Kidney epithelial cell (primary cell): ENCODE data around the gene CSTF2. TPM values are rescaled to one million over a fixed set of nuclear protein-coding genes. Genes with fewer than 3 reads are reported as not detected.

Source experiments
- DNase-seq: peaks from one replicate; pipeline ENCODE4 v3.0.0-alpha.2; 2010; ENCODE audit warnings: low read depth
- H3K27me3 ChIP-seq: 2 replicates; pipeline ENCODE4 v1.6.0; 2011; ENCODE audit warnings: low read length; ENCODE audit not compliant: control insufficient read depth, insufficient read depth
- H3K36me3 ChIP-seq: 2 replicates; pipeline ENCODE4 v1.5.1; 2011; ENCODE audit warnings: low read length; ENCODE audit not compliant: control insufficient read depth, insufficient read depth
- H3K4me3 ChIP-seq: 2 replicates; pipeline ENCODE4 v1.5.1; 2011; ENCODE audit warnings: low read depth, mild to moderate bottlenecking, control low read depth, low read length
- total RNA-seq: library from RNA; depleted of rRNA; stranded (reverse); fragments of >200 nt; gene quantifications from 2 replicates; pipeline ENCODE4 v1.2.3, GENCODE V29; 2015
- TF ChIP-seq, protein P1 (sequence below): IDR thresholded peaks from 2 replicates; pipeline ENCODE4 v1.5.1; 2011; ENCODE audit warnings: mild to moderate bottlenecking, moderate library complexity, low read length, control low read depth, inconsistent platforms; ENCODE audit not compliant: insufficient read depth, poor library complexity, severe bottlenecking

The CSTF2 gene
- total RNA-seq, 1 donor from 2014 or later: 31.0 TPM

DNA sequence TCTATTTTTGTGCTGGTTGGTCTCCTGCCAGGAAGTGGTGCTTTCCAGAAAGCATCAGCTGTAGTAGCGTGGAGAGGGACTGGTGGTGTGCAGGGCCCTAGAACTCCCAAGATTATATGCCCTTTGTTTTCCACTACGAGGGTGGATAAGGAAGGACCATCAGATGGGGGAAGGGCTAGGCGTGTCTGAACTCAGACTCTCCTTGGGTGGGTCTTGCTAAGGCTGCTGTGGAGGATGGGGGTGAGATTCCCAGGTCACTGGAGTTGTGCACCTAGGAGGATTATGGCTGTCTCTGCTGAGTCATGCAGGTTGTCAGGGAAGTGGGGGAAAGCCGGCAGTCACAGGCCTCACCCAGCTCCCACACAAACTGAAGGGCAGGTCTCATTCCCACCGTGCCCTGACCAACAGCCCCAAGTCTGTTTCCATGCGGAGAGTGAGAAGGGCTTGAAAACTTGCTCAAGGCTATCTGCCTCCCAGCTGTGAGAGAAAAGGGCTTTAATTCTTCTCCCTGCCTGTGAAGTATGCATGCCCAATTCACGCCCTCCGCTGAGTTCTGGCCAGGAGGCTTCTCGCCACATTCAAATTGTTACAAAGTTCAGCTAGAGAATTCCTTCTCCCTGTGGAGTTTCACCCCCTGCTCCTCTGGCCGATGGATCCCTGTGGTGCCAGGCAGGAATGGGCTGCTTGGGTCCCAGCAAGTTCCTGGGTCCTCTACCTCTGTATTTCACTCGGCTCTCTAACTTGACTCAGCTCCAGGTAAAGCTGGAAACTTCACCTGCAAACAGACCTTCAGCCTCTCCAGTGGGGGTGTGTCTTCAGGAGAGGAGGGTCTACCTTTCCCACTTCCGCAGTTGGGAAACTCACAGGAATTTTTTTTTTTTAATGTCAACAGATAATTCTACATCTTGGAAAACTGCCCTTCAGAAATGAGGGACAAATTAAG lies 7.7 kb upstream of the CSTF2 start:
- Histone ChIP-seq H3K4me3 (no peak overlapping the region), H3K27me3 (no peaks in the 10 kb centered on the region), H3K36me3 (no peaks in the 10 kb centered on the region)
- TF ChIP-seq, protein P1, sequence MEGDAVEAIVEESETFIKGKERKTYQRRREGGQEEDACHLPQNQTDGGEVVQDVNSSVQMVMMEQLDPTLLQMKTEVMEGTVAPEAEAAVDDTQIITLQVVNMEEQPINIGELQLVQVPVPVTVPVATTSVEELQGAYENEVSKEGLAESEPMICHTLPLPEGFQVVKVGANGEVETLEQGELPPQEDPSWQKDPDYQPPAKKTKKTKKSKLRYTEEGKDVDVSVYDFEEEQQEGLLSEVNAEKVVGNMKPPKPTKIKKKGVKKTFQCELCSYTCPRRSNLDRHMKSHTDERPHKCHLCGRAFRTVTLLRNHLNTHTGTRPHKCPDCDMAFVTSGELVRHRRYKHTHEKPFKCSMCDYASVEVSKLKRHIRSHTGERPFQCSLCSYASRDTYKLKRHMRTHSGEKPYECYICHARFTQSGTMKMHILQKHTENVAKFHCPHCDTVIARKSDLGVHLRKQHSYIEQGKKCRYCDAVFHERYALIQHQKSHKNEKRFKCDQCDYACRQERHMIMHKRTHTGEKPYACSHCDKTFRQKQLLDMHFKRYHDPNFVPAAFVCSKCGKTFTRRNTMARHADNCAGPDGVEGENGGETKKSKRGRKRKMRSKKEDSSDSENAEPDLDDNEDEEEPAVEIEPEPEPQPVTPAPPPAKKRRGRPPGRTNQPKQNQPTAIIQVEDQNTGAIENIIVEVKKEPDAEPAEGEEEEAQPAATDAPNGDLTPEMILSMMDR: no peak
- DNase-seq: no peak

DNA sequence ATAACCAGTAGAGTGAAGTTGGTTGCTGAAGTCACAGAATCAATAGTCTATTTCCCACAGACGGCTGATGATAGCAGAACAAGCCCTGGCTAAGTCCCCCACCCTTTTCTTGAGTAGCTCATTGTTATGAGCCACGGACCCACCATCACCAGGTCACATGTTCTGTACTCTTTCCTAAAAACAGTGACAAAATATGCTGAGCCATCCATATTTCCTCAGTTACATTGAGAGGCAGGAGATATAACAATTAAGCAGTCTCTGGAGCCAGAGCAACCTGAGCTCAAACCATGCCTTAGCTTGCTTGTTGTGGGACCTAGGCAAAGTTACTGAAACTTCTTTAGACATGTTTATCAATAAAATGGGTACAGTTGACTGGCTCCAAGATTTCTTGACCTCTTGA lies 2.9 kb upstream of the CSTF2 start:
- TF ChIP-seq, protein P1: no peak
- Histone ChIP-seq H3K36me3 (no peaks in the 10 kb centered on the region), H3K27me3 (no peaks in the 10 kb centered on the region), H3K4me3 (no peak overlapping the region)
- no peak for DNase-seq

DNA sequence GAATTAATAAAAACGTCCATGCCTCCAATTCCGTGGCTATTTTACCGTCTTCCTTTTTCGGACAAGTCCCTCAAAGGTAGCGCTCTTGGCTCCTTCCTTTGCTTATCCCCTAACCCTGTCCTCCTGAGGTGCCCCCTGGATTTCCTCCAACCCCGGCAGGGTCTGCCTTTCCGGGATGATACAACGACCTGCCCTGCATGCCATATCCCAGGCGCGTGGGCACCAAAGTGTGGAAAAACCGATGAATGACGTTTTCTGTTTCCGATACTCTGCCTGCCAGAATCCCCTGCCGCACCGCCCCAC lies 706 bp upstream of the CSTF2 start:
- TF ChIP-seq, protein P1: no peak
- Histone ChIP-seq H3K36me3 (no peaks in the 10 kb centered on the region), H3K27me3 (no peaks in the 10 kb centered on the region), H3K4me3 (peak overlapping the region; percentile 79)
- DNase-seq: no peak

DNA sequence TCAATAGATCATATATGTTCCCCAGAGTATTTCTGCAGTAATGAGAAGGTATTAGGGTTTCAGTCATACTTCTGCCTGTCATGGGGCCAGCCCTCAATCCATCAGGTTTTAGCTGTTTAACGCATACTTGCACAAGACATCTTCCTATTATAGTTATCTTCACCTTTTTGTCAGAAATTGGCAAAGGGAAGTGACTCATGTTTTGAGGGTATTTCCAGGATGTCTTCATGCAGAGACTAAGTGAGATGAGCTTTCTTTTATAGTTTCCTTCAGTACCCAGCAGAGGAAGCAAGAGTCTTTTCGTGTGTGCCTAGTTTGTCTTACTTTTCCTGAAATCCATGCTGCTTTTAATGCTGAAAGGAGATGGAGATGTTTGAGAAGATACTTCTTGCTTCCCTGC lies 9.5 kb downstream of the CSTF2 start:
- DNase-seq: no peak
- Histone ChIP-seq H3K36me3 (no peaks in the 10 kb centered on the region), H3K27me3 (no peaks in the 10 kb centered on the region), H3K4me3 (no peak overlapping the region)
- TF ChIP-seq, protein P1: no peak

DNA sequence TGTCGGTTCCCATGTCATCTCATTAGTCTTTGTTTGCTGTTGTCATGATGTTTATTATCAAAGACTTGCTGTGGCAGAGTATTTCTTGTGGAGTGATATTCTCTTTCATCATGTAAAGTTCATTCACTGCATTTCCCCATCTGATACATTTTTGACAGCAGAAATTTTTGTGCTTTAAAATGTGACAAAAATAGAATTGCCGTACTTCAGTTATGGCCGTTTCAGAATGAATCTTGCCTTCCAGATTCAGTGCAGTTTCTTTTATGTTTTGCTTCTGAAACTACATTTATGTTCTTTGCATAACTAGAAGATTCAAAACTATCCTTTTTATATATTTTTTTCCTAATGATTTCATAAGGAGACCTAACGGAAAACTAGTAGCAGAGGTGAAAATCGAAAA lies 10.0 kb downstream of the CSTF2 start:
- H3K27me3 ChIP-seq: no peaks in the 10 kb centered on the region
- H3K4me3 ChIP-seq: no peak overlapping the region
- DNase-seq: no peak
- no peaks in the 10 kb centered on the region for H3K36me3 ChIP-seq
- TF ChIP-seq, protein P1: no peak

DNA sequence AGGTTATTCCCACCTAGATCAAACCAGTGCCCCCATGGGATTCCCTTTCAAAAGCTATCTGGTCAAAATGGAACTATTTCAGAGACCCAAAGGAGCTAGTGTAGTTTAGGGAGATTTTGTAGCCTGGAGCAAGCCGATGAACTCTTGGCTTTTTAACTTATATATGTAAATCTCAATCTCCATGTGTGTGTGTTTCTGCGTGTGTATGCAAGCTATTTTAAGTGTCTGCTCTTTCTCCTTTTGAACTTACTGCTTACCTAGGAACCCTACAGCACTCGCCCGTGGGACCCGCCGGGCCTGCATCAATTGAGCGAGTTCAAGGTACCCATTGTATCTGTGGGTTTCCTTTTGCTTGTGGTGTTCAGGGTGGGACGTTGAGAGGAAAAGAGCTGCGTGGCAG lies 10.4 kb downstream of the CSTF2 start:
- TF ChIP-seq, protein P1: no peak
- Histone ChIP-seq H3K4me3 (no peak overlapping the region), H3K36me3 (no peaks in the 10 kb centered on the region)

More for the DNA sequence above, 10.4 kb downstream of the CSTF2 start:
- H3K27me3 ChIP-seq: no peaks in the 10 kb centered on the region
- no peak for DNase-seq
